A673 (cell line): ENCODE results near the gene OR1N1. TPM values are rescaled to one million over a fixed set of nuclear protein-coding genes. Genes with fewer than 3 reads are reported as not detected.
A peak's percentile ranks its signal among the peaks of the same experiment; 100 is the strongest.

Experiments used
- BruUV-seq: library from RNA; stranded (reverse); fragments of 400-500 nt; replicated peaks from 2 replicates; lab custom pipeline; 2021; lab: Mats Ljungman, UMichigan
- CTCF ChIA-PET: fragments of 300-600 bp; sonication (Branson Sonifier 250); formaldehyde crosslinking; loops from one replicate; lab custom pipeline; 2022; ENCODE audit warnings: antibody characterized with exemption; lab: Charles Lee
- POLR2A ChIA-PET: fragments of 300-600 bp; sonication (Branson Sonifier 250); formaldehyde crosslinking; loops from one replicate; lab custom pipeline; 2022; ENCODE audit warnings: antibody characterized with exemption; ENCODE audit not compliant: low non-redundant PET; lab: Charles Lee
- DNase-seq: peaks from one replicate; pipeline ENCODE4 v3.0.0-alpha.2; 2015; ENCODE audit warnings: low spot score
- H3K27ac ChIP-seq: fragments of 200-600 bp; sonication (generic); 2 replicates; pipeline ENCODE4 v1.5.1; 2016; ENCODE audit warnings: mixed run types, low read depth, mild to moderate bottlenecking, mixed read lengths, antibody characterized with exemption, low read length; ENCODE audit not compliant: poor library complexity, severe bottlenecking
- H3K27me3 ChIP-seq: fragments of 200-600 bp; sonication (generic); replicated peaks from 2 replicates; pipeline ENCODE4 v1.6.1; 2017; ENCODE audit warnings: mixed run types, low read depth, mild to moderate bottlenecking, mixed read lengths, antibody characterized with exemption, low read length; ENCODE audit not compliant: insufficient read depth, poor library complexity
- H3K36me3 ChIP-seq: fragments of 200-600 bp; sonication (generic); 2 replicates; pipeline ENCODE4 v1.6.1; 2016; ENCODE audit warnings: mixed run types, mild to moderate bottlenecking, mixed read lengths, antibody characterized with exemption, low read length; ENCODE audit not compliant: insufficient read depth, poor library complexity, severe bottlenecking
- H3K4me1 ChIP-seq: fragments of 200-600 bp; sonication (generic); 2 replicates; pipeline ENCODE4 v1.6.1; 2017; ENCODE audit warnings: mixed run types, mild to moderate bottlenecking, mixed read lengths, antibody characterized with exemption, low read length; ENCODE audit not compliant: insufficient read depth, poor library complexity, severe bottlenecking
- H3K4me3 ChIP-seq: fragments of 200-600 bp; sonication (generic); 2 replicates; pipeline ENCODE4 v1.5.1; 2016; ENCODE audit warnings: low read depth, mixed run types, mild to moderate bottlenecking, mixed read lengths, low read length; ENCODE audit not compliant: poor library complexity, severe bottlenecking
- H3K9me3 ChIP-seq: fragments of 200-600 bp; sonication (generic); 2 replicates; pipeline ENCODE4 v1.6.1; 2016; ENCODE audit warnings: mixed run types, low read depth, mild to moderate bottlenecking, mixed read lengths, antibody characterized with exemption, low read length; ENCODE audit not compliant: poor library complexity, severe bottlenecking
- EZH2 ChIP-seq: fragments of 200-600 bp; sonication (generic); IDR thresholded peaks from 2 replicates; pipeline ENCODE4 v1.6.1; 2017; ENCODE audit warnings: borderline replicate concordance, low read depth, mild to moderate bottlenecking, mixed read lengths, antibody characterized with exemption, low read length; ENCODE audit not compliant: poor library complexity, severe bottlenecking
- intact Hi-C: fragments of 100-400 bp; cut with micrococcal nuclease; formaldehyde crosslinking; loops from one replicate; pipeline ENCODE4 v1.10.0; 2022; ENCODE audit not compliant: unreplicated experiment
- total RNA-seq: library from RNA; stranded (reverse); gene quantifications from 2 replicates; pipeline ENCODE4 v1.2.3, GENCODE V29; 2021
- TF ChIP-seq, protein P1 (sequence below): fragments of 300-800, 200-600 bp; sonication (generic); conservative IDR thresholded peaks from 2 replicates; pipeline ENCODE4 v1.5.1; 2017; ENCODE audit warnings: low read depth, mild to moderate bottlenecking, antibody characterized with exemption, low read length, moderate library complexity, mixed read lengths

Gene OR1N1
- total RNA-seq, 1 experiment from 2014 or later, result not detected

DNA sequence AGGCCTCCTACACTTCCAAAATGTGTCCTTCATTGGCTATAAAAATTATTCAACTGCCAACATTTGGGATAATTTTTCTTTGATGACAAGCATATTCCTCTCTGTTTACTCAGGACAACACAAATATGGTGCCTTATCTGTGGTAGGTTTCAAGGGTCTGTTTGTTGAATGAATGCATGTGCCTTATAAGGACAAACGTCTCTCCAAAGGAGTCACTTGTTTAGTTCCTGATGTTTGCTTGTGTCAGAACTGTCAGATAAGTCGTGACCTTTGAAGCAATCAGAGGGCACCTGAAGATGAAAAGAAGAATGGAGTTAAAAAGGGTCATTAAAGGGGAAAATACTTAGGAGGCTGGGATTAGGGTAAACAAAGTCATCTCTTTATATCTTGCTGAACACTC is 20.1 kb downstream of the OR1N1 start:
- no peak for DNase-seq
- no peaks in the 10 kb centered on the region for H3K4me1 ChIP-seq
- ChIA-PET POLR2A (no interaction called here), CTCF (no interaction called here)
- TF ChIP-seq EZH2, result no peak
- TF ChIP-seq, protein P1, sequence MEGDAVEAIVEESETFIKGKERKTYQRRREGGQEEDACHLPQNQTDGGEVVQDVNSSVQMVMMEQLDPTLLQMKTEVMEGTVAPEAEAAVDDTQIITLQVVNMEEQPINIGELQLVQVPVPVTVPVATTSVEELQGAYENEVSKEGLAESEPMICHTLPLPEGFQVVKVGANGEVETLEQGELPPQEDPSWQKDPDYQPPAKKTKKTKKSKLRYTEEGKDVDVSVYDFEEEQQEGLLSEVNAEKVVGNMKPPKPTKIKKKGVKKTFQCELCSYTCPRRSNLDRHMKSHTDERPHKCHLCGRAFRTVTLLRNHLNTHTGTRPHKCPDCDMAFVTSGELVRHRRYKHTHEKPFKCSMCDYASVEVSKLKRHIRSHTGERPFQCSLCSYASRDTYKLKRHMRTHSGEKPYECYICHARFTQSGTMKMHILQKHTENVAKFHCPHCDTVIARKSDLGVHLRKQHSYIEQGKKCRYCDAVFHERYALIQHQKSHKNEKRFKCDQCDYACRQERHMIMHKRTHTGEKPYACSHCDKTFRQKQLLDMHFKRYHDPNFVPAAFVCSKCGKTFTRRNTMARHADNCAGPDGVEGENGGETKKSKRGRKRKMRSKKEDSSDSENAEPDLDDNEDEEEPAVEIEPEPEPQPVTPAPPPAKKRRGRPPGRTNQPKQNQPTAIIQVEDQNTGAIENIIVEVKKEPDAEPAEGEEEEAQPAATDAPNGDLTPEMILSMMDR, result no peak
- peaks cover 58% of the 10 kb centered on the region for H3K27me3 ChIP-seq
- no peaks in the 10 kb centered on the region for H3K9me3 ChIP-seq
- H3K36me3 ChIP-seq, result no peaks in the 10 kb centered on the region
- no peak overlapping the region for H3K4me3 ChIP-seq
- H3K27ac ChIP-seq, result no peak overlapping the region
- no TSS peak for BruUV-seq
- intact Hi-C loops, result no loop called here

DNA sequence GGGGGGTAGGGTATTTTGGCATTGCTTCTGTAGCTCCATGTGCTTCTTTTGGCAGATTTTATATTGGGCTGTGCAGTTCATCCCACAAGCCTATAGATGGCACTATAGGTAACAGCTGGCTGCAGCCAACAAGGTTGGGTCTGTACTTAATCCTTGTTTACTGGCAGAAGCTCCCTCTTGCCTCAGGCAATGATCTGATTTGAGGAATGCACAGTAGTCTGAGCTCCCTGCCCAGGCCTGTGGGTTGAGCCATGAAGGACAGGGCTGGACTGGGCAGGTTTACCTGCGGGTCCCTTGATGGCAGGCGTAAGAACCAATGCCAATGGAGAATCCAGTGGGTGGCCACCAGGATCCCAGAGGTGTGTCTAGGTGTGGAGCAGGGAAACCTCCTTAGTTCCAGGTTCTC is 28.2 kb downstream of the OR1N1 start:
- intact Hi-C loops, result no loop called here
- H3K27me3 ChIP-seq, result peaks cover 37% of the 10 kb centered on the region
- POLR2A ChIA-PET, result no interaction called here
- no peak overlapping the region for H3K4me3 ChIP-seq
- TF ChIP-seq, protein P1, result peak; percentile 88
- no peak for TF ChIP-seq EZH2
- H3K27ac ChIP-seq, result no peak overlapping the region
- H3K36me3 ChIP-seq, result no peaks in the 10 kb centered on the region
- BruUV-seq, result no TSS peak
- CTCF ChIA-PET, result interaction anchor here (0.6 to 1.1 kb wide), 7 partner anchors 61 to 851 kb away, joined by 3 to 5 read pairs (median 4); no protein-coding TSS in a partner anchor
- no peaks in the 10 kb centered on the region for H3K4me1 ChIP-seq
- peak; percentile 76 for DNase-seq
- H3K9me3 ChIP-seq, result no peaks in the 10 kb centered on the region

DNA sequence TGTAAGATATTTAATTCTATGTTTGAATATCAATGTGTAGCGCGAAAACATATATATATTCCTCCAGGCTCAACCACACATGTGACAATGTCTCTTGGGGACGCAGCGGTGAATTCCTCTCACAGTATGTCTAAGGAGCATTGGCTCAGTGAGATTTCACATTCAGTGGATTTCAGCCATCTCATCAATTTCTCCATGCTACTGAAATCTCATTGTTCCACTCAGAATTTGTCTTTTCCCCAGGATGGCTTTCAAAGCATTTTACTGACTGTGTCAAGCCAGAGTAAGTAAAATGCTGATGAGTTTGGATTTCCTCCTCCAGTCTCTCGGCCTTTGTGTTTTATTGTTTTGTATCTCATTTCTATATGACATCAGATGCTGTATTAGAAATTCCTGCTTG is 48.0 kb downstream of the OR1N1 start:
- ChIA-PET POLR2A (no interaction called here), CTCF (no interaction called here)
- Histone ChIP-seq H3K4me3 (no peak overlapping the region), H3K27me3 (peaks cover 44% of the 10 kb centered on the region), H3K4me1 (no peaks in the 10 kb centered on the region), H3K9me3 (no peaks in the 10 kb centered on the region), H3K36me3 (no peaks in the 10 kb centered on the region), H3K27ac (no peak overlapping the region)
- TF ChIP-seq, protein P1, result no peak
- TF ChIP-seq EZH2, result no peak
- no peak for DNase-seq
- intact Hi-C loops, result no loop called here
- BruUV-seq, result no TSS peak
